Progenitor cell of endocrine pancreas (in vitro differentiated cells): ENCODE results near the gene P2RY11. TPM values are rescaled to one million over a fixed set of nuclear protein-coding genes. Genes with fewer than 3 reads are reported as not detected.

ENCODE experiments used
- DNase-seq: peaks from one replicate; pipeline ENCODE4 v3.0.0; 2021; ENCODE audit warnings: low spot score; ENCODE audit not compliant: unreplicated experiment
- H3K27ac Mint-ChIP-seq: 2 replicates; pipeline ENCODE4 v1.8.0; 2021; ENCODE audit warnings: mild to moderate bottlenecking, moderate library complexity, mixed read lengths
- H3K27me3 Mint-ChIP-seq: 2 replicates; pipeline ENCODE4 v1.8.0; 2021; ENCODE audit warnings: mixed read lengths
- H3K36me3 Mint-ChIP-seq: 2 replicates; pipeline ENCODE4 v1.8.0; 2022; ENCODE audit warnings: mixed read lengths; ENCODE audit not compliant: insufficient read depth
- H3K4me1 Mint-ChIP-seq: 2 replicates; pipeline ENCODE4 v1.8.0; 2021; ENCODE audit warnings: low read depth, mixed read lengths
- H3K4me3 Mint-ChIP-seq: 2 replicates; pipeline ENCODE4 v1.8.0; 2021; ENCODE audit warnings: low read depth, mild to moderate bottlenecking, moderate library complexity, mixed read lengths
- H3K9me3 Mint-ChIP-seq: 2 replicates; pipeline ENCODE4 v1.8.0; 2021; ENCODE audit warnings: low read depth, mixed read lengths
- CTCF ChIP-seq: fragments of 200-600 bp; sonication (generic); IDR thresholded peaks from one replicate; pipeline ENCODE4 v1.5.0; 2021; ENCODE audit warnings: antibody characterized with exemption, mild to moderate bottlenecking; ENCODE audit not compliant: unreplicated experiment
- total RNA-seq: library from RNA; stranded (reverse); gene quantifications from 2 replicates; pipeline ENCODE4 v1.2.1, GENCODE V29; 2021

P2RY11 gene
- total RNA-seq, 1 donor from 2014 or later, result 23.7 TPM

DNA sequence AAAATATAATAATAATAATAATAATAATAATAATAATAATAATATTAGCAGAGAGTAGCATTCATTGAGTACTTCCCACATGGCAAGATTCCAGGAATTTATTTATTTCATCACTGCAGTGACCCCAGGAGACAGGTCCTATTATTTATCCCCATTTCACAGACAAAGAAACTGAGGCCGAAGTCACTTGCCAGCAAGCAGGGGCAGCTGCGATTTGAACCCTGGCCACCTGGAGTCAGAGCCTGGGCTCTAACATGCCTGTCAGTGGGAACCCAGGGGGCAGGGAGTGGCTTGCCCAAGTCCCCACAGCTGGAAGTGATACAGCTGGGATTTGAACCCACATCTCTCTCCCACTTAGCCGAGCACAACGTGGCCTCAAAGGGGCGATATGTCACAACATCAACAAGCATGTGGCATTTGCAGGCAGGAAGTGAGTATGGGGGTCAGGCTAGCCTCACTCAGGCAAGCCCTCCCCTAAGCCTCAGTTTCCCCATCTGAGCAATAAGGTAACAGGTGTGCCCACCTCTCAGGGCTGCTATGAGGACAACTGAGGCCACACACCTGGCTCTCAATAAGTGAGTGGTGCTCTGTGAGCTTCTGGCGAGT, 22.4 kb upstream of the P2RY11 start:
- H3K27ac Mint-ChIP-seq, result no peak overlapping the region
- H3K27me3 Mint-ChIP-seq, result peaks cover 34% of the 10 kb centered on the region
- TF ChIP-seq CTCF, result no peak
- no peak for DNase-seq
- H3K9me3 Mint-ChIP-seq, result no peaks in the 10 kb centered on the region
- no peak overlapping the region for H3K4me3 Mint-ChIP-seq
- peaks cover 1% of the 10 kb centered on the region for H3K4me1 Mint-ChIP-seq
- H3K36me3 Mint-ChIP-seq, result peaks cover 1% of the 10 kb centered on the region

DNA sequence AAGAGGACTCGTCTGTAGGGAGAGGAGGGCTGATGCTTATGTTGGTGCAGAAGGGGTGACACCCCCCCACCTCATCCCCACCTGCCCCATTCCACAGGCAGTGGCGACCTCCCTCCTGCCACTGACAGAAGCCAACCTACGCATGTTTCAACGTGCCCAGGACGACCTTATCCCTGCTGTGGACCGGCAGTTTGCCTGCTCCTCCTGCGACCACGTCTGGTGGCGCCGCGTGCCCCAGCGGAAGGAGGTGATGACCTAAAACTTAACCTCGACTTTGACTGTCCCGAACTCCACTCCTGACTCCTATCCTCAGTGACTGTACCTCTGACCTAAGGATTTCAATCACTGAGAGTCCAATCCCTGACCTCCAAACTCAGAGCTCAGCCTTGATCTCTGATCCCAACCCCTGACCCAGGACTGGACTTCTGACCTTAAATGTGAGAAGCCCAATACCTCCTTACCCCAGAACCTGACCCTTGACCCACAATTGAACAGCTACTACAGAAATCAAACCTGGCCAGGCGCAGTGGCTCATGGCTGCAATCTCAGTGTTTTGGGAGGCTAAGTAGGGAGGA, 21.6 kb upstream of the P2RY11 start:
- Mint-ChIP-seq H3K27ac (no peak overlapping the region), H3K9me3 (no peaks in the 10 kb centered on the region), H3K27me3 (peaks cover 32% of the 10 kb centered on the region), H3K4me3 (no peak overlapping the region), H3K4me1 (peaks cover 1% of the 10 kb centered on the region), H3K36me3 (peaks cover 1% of the 10 kb centered on the region)
- no peak for TF ChIP-seq CTCF
- no peak for DNase-seq

GRCh38 chr19:10091370-10091687, 20.2 kb upstream of the P2RY11 start:
- Mint-ChIP-seq H3K27ac (no peak overlapping the region), H3K9me3 (no peaks in the 10 kb centered on the region), H3K27me3 (peaks cover 29% of the 10 kb centered on the region), H3K4me3 (no peak overlapping the region), H3K36me3 (peaks cover 1% of the 10 kb centered on the region), H3K4me1 (no peaks in the 10 kb centered on the region)
- no peak for TF ChIP-seq CTCF
- DNase-seq, result no peak

DNA sequence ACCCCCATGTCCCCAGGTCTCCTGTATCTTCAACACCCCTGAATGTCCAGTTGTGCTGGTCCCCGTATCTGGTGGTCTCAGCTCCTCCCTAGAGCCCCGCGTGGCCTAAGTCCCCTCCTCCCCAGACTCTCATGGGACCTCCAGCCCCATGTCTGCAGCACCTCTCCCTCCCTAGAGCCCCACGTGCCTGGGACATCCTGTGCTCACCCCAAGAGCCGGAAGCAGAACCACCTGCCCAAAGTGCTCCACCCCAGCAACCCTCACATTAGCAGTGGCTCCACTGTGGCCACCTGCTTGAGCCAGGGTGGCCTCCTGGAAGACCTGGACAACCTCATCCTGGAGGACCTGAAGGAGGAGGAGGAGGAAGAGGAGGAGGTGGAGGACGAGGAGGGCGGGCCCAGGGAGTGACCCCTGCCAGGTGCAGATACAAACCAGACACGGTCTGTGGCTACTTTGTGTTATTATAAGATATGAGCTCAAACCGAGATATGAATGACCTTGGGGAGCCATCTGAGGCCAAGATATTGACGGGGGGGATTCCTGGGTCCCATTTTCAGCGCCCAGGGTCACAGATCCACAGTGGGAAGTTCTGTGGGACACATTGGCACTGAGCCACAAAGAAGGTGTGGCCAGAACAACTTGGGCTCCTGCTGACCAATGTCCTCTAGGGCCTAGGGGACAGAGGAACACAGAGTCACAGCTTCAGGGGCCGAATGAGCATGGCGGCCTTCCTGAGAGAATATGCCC, 19.4 kb upstream of the P2RY11 start:
- no peak for TF ChIP-seq CTCF
- DNase-seq, result no peak
- H3K4me1 Mint-ChIP-seq, result no peaks in the 10 kb centered on the region
- H3K4me3 Mint-ChIP-seq, result no peak overlapping the region
- peaks cover 29% of the 10 kb centered on the region for H3K27me3 Mint-ChIP-seq
- H3K9me3 Mint-ChIP-seq, result no peaks in the 10 kb centered on the region
- H3K27ac Mint-ChIP-seq, result no peak overlapping the region
- H3K36me3 Mint-ChIP-seq, result peaks cover 1% of the 10 kb centered on the region

GRCh38 chr19:10092648-10093294, 18.7 kb upstream of the P2RY11 start:
- Mint-ChIP-seq H3K4me1 (no peaks in the 10 kb centered on the region), H3K27me3 (peaks cover 22% of the 10 kb centered on the region), H3K4me3 (no peak overlapping the region), H3K9me3 (no peaks in the 10 kb centered on the region), H3K27ac (no peak overlapping the region), H3K36me3 (peaks cover 1% of the 10 kb centered on the region)
- DNase-seq, result no peak
- no peak for TF ChIP-seq CTCF
